Endothelial cell of umbilical vein (primary cell): Measurements from ENCODE around the gene CDYL. TPM values are rescaled to one million over a fixed set of nuclear protein-coding genes. Genes with fewer than 3 reads are reported as not detected.
A peak's percentile ranks its signal among the peaks of the same experiment; 100 is the strongest.

Experiments
- BruUV-seq: library from RNA; stranded (reverse); fragments of 400-500 nt; replicated peaks from 2 replicates; lab custom pipeline; 2021; lab: Mats Ljungman, UMichigan
- CTCF ChIA-PET: fragments of 300-600, 350-600 bp; sonication (Branson Sonifier 250); formaldehyde crosslinking; loops from one replicate; lab custom pipeline; 2021; ENCODE audit warnings: antibody characterized with exemption, inconsistent platforms; lab: Charles Lee
- POLR2A ChIA-PET: fragments of 300-600, 350-600 bp; sonication (Branson Sonifier 250); formaldehyde crosslinking; loops from one replicate; lab custom pipeline; 2021; ENCODE audit warnings: antibody characterized with exemption, inconsistent platforms; lab: Charles Lee
- DNase-seq: peaks from one replicate; pipeline ENCODE4 v3.0.0-alpha.2; 2011; ENCODE audit warnings: low read depth, low spot score
- FAIRE-seq: peaks from 2 replicates; lab custom pipeline; 2011; peaks lifted over from hg19 to GRCh38; lab: Jason Lieb, UNC
- H2AFZ ChIP-seq: 2 replicates; pipeline ENCODE4 v1.6.0; 2012; ENCODE audit warnings: low read depth, low read length, control low read depth, inconsistent platforms
- H3K27ac ChIP-seq: 2 replicates; pipeline ENCODE4 v1.5.1; 2011; ENCODE audit warnings: low read depth, mild to moderate bottlenecking, control low read depth, low read length, moderate library complexity; ENCODE audit not compliant: insufficient read depth
- H3K27me3 ChIP-seq, 2 experiments: 2 replicates each; pipeline versions ENCODE4 v1.6.0 to v1.6.1; 2011; ENCODE audit warnings: low read length in 2 of 2, mixed read lengths in 1 of 2; ENCODE audit not compliant: control insufficient read depth in 2 of 2, insufficient read depth in 2 of 2
- H3K36me3 ChIP-seq, 2 experiments: 2 replicates in 1 of 2; 3 replicates in 1 of 2; pipeline ENCODE4 v1.5.1; 2011; ENCODE audit warnings: low read length in 2 of 2, mild to moderate bottlenecking in 1 of 2, moderate library complexity in 1 of 2; ENCODE audit not compliant: control insufficient read depth in 2 of 2, insufficient read depth in 2 of 2; ENCODE audit errors: extremely low read depth in 1 of 2
- H3K4me1 ChIP-seq: 3 replicates; pipeline ENCODE4 v1.5.1; 2011; ENCODE audit warnings: mild to moderate bottlenecking, low read length; ENCODE audit not compliant: control insufficient read depth, insufficient read depth; ENCODE audit errors: extremely low read depth
- H3K4me2 ChIP-seq: 2 replicates; pipeline ENCODE4 v1.6.1; 2011; ENCODE audit warnings: low read length, control low read depth, mixed read lengths; ENCODE audit not compliant: insufficient read depth
- H3K4me3 ChIP-seq, 3 experiments: fragments of 200-600 bp in 1 of 3; sonication (generic), shearing (Covaris generic) in 1 of 3; replicated peaks in 1 of 3; 2 replicates each; pipeline ENCODE4 v1.5.1; 2011 to 2016; ENCODE audit warnings: control low read depth in 3 of 3, low read length in 3 of 3, mild to moderate bottlenecking in 2 of 3, inconsistent platforms in 1 of 3, low read depth in 1 of 3, moderate library complexity in 1 of 3; ENCODE audit not compliant: insufficient read depth in 1 of 3
- H3K79me2 ChIP-seq: 2 replicates; pipeline ENCODE4 v1.6.0; 2012; ENCODE audit warnings: low read length, inconsistent platforms; ENCODE audit not compliant: control insufficient read depth, insufficient read depth
- H3K9ac ChIP-seq: replicated peaks from 2 replicates; pipeline ENCODE3; 2011; ENCODE audit warnings: low read length, control low read depth; ENCODE audit not compliant: insufficient read depth; ENCODE audit errors: extremely low read depth
- H3K9me1 ChIP-seq: replicated peaks from 3 replicates; pipeline ENCODE4 v1.6.0; 2011; ENCODE audit warnings: mild to moderate bottlenecking, low read length; ENCODE audit not compliant: control insufficient read depth, insufficient read depth; ENCODE audit errors: extremely low read depth
- H3K9me3 ChIP-seq: replicated peaks from 2 replicates; pipeline ENCODE4 v1.5.1; 2012; ENCODE audit warnings: low read length, inconsistent platforms; ENCODE audit not compliant: control insufficient read depth, insufficient read depth
- H4K20me1 ChIP-seq: replicated peaks from 2 replicates; pipeline ENCODE3; 2011; ENCODE audit warnings: mild to moderate bottlenecking, low read length; ENCODE audit not compliant: control insufficient read depth, insufficient read depth; ENCODE audit errors: extremely low read depth
- EZH2 ChIP-seq: IDR thresholded peaks from 2 replicates; pipeline ENCODE4 v1.6.1; 2012; ENCODE audit warnings: borderline replicate concordance, low read depth, mild to moderate bottlenecking, moderate library complexity, low read length, inconsistent platforms; ENCODE audit not compliant: severe bottlenecking
- FOS ChIP-seq: IDR thresholded peaks from 2 replicates; pipeline ENCODE4 v1.6.1; 2011; ENCODE audit warnings: mild to moderate bottlenecking, low read length, moderate library complexity, borderline replicate concordance; ENCODE audit not compliant: insufficient read depth
- GATA2 ChIP-seq: IDR thresholded peaks from 2 replicates; pipeline ENCODE4 v1.7.0; 2011; ENCODE audit warnings: low read depth, mild to moderate bottlenecking, moderate library complexity, mixed read lengths, low read length; ENCODE audit not compliant: insufficient read length, insufficient read depth
- JUN ChIP-seq: IDR thresholded peaks from 2 replicates; pipeline ENCODE4 v1.6.1; 2011; ENCODE audit warnings: borderline replicate concordance, low read depth; ENCODE audit not compliant: insufficient read length, insufficient read depth
- MYC ChIP-seq: IDR thresholded peaks from one replicate; pipeline ENCODE4 v1.6.1; 2011; ENCODE audit warnings: mild to moderate bottlenecking, low read depth, low read length
- dilution Hi-C: fragments of 300-500 bp; cut with MboI; formaldehyde crosslinking; loops from one replicate; pipeline ENCODE4 v1.15.0; 2019; ENCODE audit warnings: low sequenced_read_pairs; ENCODE audit not compliant: extremely low pct_ligation_motif_present
- intact Hi-C: fragments of 100-400 bp; cut with micrococcal nuclease; formaldehyde crosslinking; loops from one replicate; pipeline ENCODE4 v1.10.0; 2022
- polyA plus RNA-seq, 4 experiments: library from polyadenylated mRNA; depleted of rRNA in 3 of 4; stranded (reverse) in 3 of 4; unstranded in 1 of 4; fragments of >200 nt; gene quantifications; 2 replicates each; pipeline versions ENCODE4 v1.2.1 to v1.2.3, GENCODE V29; 2011 to 2012; ENCODE audit warnings: missing spikeins in 1 of 4
- total RNA-seq: library from RNA; stranded (reverse); gene quantifications from 2 replicates; pipeline ENCODE4 v1.2.3, GENCODE V29; 2021
- TF ChIP-seq, protein P1 (sequence below), 2 donors: IDR thresholded peaks; 1 replicate in 1 of 2; 2 replicates in 1 of 2; pipeline ENCODE4 v1.5.1; 2011; ENCODE audit warnings: low read length in 2 of 2, mild to moderate bottlenecking in 2 of 2, moderate library complexity in 2 of 2, control low read depth in 1 of 2, inconsistent platforms in 1 of 2, low read depth in 1 of 2; ENCODE audit not compliant: insufficient read depth in 1 of 2; ENCODE audit errors: extremely low read depth in 1 of 2
- TF ChIP-seq, protein P2 (sequence below): IDR thresholded peaks from 2 replicates; pipeline ENCODE4 v1.6.1; 2011; ENCODE audit not compliant: insufficient read depth, insufficient read length

CDYL gene
- total and polyA plus RNA-seq, 2 donors (not counting 3 experiments of a cell fraction or from before 2014, with no cell fraction given), result 10.2 to 35.6 TPM

DNA sequence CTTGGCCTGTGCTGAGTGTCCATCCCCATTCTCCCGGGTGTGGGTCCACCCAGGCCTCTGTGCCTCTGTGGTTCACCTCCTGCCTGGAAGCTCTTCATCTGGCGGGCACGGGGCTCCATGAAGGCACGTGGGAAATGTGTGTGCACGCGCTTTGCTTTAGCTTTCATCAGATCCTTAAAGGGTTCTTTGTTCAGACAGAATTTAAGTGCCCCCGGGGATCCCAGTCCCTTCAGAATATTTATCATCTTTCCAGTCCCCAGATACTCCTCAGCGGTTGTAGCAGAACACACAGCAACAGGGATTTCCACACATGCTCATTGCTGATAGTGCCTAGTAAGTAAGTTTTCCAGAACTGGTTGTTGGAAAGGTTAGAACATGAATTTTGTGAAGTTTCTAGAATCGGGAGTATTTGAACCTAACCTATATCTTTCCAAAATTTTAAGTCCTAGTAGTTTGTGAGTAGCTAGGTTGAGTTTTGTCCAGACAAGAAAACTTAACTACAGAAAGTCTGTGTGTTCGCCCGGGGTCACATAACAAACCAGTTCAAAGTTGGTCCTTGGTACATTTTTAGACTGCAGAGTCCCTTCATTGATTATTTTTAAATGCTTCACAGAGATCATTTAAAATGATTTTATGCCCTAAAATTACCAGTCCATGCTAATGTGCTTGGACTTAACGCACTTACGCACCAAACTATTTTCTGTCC is 159.9 kb downstream of the CDYL start:
- TF ChIP-seq MYC (no peak), JUN (no peak), FOS (no peak)
- no TSS peak for BruUV-seq
- H3K79me2 ChIP-seq, result no peaks in the 10 kb centered on the region

GRCh38 chr6:4936681-4937041 is 160.5 kb downstream of the CDYL start:
- Histone ChIP-seq H3K9me3 (no peaks in the 10 kb centered on the region), H2AFZ (no peak overlapping the region), H4K20me1 (no peaks in the 10 kb centered on the region), H3K4me2 (no peak overlapping the region), H3K9ac (no peak overlapping the region), H3K4me1 (peaks cover under 1% of the 10 kb centered on the region), H3K4me3 (no peak overlapping the region), H3K36me3 (no peaks in the 10 kb centered on the region), H3K9me1 (no peaks in the 10 kb centered on the region), H3K27me3 (no peaks in the 10 kb centered on the region), H3K79me2 (no peaks in the 10 kb centered on the region), H3K27ac (no peak overlapping the region)
- BruUV-seq, result no TSS peak
- TF ChIP-seq EZH2 (no peak), FOS (no peak), GATA2 (peak; percentile 21)
- TF ChIP-seq, protein P1, sequence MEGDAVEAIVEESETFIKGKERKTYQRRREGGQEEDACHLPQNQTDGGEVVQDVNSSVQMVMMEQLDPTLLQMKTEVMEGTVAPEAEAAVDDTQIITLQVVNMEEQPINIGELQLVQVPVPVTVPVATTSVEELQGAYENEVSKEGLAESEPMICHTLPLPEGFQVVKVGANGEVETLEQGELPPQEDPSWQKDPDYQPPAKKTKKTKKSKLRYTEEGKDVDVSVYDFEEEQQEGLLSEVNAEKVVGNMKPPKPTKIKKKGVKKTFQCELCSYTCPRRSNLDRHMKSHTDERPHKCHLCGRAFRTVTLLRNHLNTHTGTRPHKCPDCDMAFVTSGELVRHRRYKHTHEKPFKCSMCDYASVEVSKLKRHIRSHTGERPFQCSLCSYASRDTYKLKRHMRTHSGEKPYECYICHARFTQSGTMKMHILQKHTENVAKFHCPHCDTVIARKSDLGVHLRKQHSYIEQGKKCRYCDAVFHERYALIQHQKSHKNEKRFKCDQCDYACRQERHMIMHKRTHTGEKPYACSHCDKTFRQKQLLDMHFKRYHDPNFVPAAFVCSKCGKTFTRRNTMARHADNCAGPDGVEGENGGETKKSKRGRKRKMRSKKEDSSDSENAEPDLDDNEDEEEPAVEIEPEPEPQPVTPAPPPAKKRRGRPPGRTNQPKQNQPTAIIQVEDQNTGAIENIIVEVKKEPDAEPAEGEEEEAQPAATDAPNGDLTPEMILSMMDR (IDR thresholded peaks at IDR 0.05; ENCODE audit: extremely low read depth in 1 of 2, insufficient read depth in 1 of 2, low read depth in 1 of 2, low read length in 2 of 2), result peak; percentile 41 to 59
- TF ChIP-seq, protein P2, sequence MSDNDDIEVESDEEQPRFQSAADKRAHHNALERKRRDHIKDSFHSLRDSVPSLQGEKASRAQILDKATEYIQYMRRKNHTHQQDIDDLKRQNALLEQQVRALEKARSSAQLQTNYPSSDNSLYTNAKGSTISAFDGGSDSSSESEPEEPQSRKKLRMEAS, result no peak
- ChIA-PET POLR2A (no interaction called here), CTCF (interaction anchor here (0.6 kb wide), 1 partner anchor 14 kb away, joined by 3 read pairs; no protein-coding TSS in a partner anchor)
- FAIRE-seq, result peak; percentile 89
- dilution Hi-C loops (no loop called here), intact Hi-C loops (loop anchor here (1.0 to 10.0 kb wide), 7 partner anchors 94 to 881 kb away; no protein-coding TSS in a partner anchor)
- peak; percentile 67 for DNase-seq

More for the DNA sequence above, 159.9 kb downstream of the CDYL start:
- Histone ChIP-seq H3K4me1 (no peaks in the 10 kb centered on the region), H4K20me1 (no peaks in the 10 kb centered on the region), H3K4me2 (no peak overlapping the region), H3K36me3 (no peaks in the 10 kb centered on the region), H3K27ac (no peak overlapping the region), H3K9ac (no peak overlapping the region), H3K9me3 (no peaks in the 10 kb centered on the region), H3K4me3 (no peak overlapping the region), H2AFZ (no peak overlapping the region), H3K9me1 (no peaks in the 10 kb centered on the region), H3K27me3 (no peaks in the 10 kb centered on the region)
- no peak for FAIRE-seq
- CTCF ChIA-PET, result interaction anchor here (0.7 to 0.9 kb wide), 2 partner anchors 10 to 623 kb away, joined by 3 to 6 read pairs; no protein-coding TSS in a partner anchor
- dilution Hi-C loops, result no loop called here
- no peak for DNase-seq
- POLR2A ChIA-PET, result no interaction called here
- intact Hi-C loops, result loop anchor here (1.0 to 10.0 kb wide), 7 partner anchors 95 to 881 kb away; no protein-coding TSS in a partner anchor
